Transverse colon (tissue), 4 donors: ENCODE measurements around the gene NRIP3. TPM values are rescaled to one million over a fixed set of nuclear protein-coding genes. Genes with fewer than 3 reads are reported as not detected.

Experiments
- DNase-seq: peaks from one replicate; pipeline ENCODE4 v3.0.0-alpha.2; 2019
- H3K27ac ChIP-seq, 4 donors: fragments of 200-600 bp; sonication (generic); 2 replicates each; pipeline ENCODE4 v1.5.1; 2016 to 2018; ENCODE audit warnings: inconsistent platforms in 4 of 4
- H3K27me3 ChIP-seq: fragments of 200-600 bp; sonication (generic); 2 replicates; pipeline ENCODE4 v1.5.1; 2017; ENCODE audit warnings: inconsistent platforms
- H3K36me3 ChIP-seq, 4 donors: fragments of 200-600 bp; sonication (generic); 2 replicates each; pipeline ENCODE4 v1.5.1; 2017 to 2019; ENCODE audit warnings: inconsistent platforms in 4 of 4
- H3K4me1 ChIP-seq, 4 donors: fragments of 200-600 bp; sonication (generic); 2 replicates each; pipeline ENCODE4 v1.5.1; 2017 to 2020; ENCODE audit warnings: inconsistent platforms in 4 of 4
- H3K4me3 ChIP-seq, 4 donors: fragments of 200-600 bp; sonication (generic); 1 replicate in 1 of 4; 2 replicates in 3 of 4; pipeline versions ENCODE4 v1.5.1 to v1.6.1; 2017 to 2019; ENCODE audit warnings: inconsistent platforms in 4 of 4
- H3K9me3 ChIP-seq, 2 donors: fragments of 200-600 bp; sonication (generic); 2 replicates each; pipeline ENCODE4 v1.5.1; 2017 to 2019; ENCODE audit warnings: inconsistent platforms in 2 of 2
- CTCF ChIP-seq, 5 experiments: fragments of 200-600 bp in 3 of 5; fragments of 450-650 bp in 2 of 5; sonication (generic) in 3 of 5; IDR thresholded peaks; 1 replicate in 2 of 5; 2 replicates in 3 of 5; pipeline ENCODE4 v1.5.1; 2016 to 2017; ENCODE audit warnings: antibody characterized with exemption in 5 of 5, inconsistent platforms in 3 of 5, mild to moderate bottlenecking in 2 of 5, moderate library complexity in 1 of 5
- EP300 ChIP-seq: sonication (generic); formaldehyde crosslinking; IDR thresholded peaks from one replicate; pipeline ENCODE4 v1.6.1; 2017; ENCODE audit warnings: antibody characterized with exemption, low read depth
- POLR2A ChIP-seq: fragments of 450-650 bp; IDR thresholded peaks from one replicate; pipeline ENCODE4 v1.6.1; 2016; ENCODE audit warnings: antibody characterized with exemption, mild to moderate bottlenecking, moderate library complexity
- POLR2AphosphoS5 ChIP-seq, 3 donors: sonication (generic); formaldehyde crosslinking; IDR thresholded peaks; one replicate each; pipeline ENCODE4 v1.6.1; 2016; ENCODE audit warnings: antibody characterized with exemption in 3 of 3
- WGBS, 2 donors: methylation state at CpG; one replicate each; pipeline ENCODE4 v1.1.5; 2018; ENCODE audit warnings: low coverage in 1 of 2; 5-methylcytosine and 5-hydroxymethylcytosine counted together
- in situ Hi-C, 4 donors: fragments of 200-750 bp; cut with MboI; loops; one replicate each; pipeline versions ENCODE4 v1.15.0 to v1.15.1; 2017; ENCODE audit warnings: low sequenced_read_pairs in 3 of 4, low pct_ligation_motif_present in 1 of 4, low pct_unique_long_range_greater_than_20kb in 1 of 4
- intact Hi-C: fragments of 100-400 bp; cut with DNase I; formaldehyde crosslinking; loops from one replicate; pipeline ENCODE4 v1.15.1; 2023; ENCODE audit warnings: low total_unique reads
- total RNA-seq, 4 donors: library from RNA; depleted of rRNA; stranded (reverse); fragments of >200 nt; gene quantifications; one replicate each; pipeline ENCODE4 v1.1.0, GENCODE V29; 2016

The NRIP3 gene
- total RNA-seq, 4 donors from 2014 or later: 0.82 to 1.9 TPM; not detected in 2

- DNase-seq: no peak
- Histone ChIP-seq H3K4me3 (no peak overlapping the region), H3K9me3 (no peaks in the 10 kb centered on the region), H3K4me1 (peaks cover 2 to 10% (median 8%) of the 10 kb centered on the region in 4 donors), H3K36me3 (no peaks in the 10 kb centered on the region), H3K27me3 (peaks cover 15% of the 10 kb centered on the region), H3K27ac (no peak overlapping the region)
- intact Hi-C loops (no loop called here), in situ Hi-C loops (loop anchor here in 2 of 4 donors (25.0 kb wide), 2 partner anchors 129 to 504 kb away; no protein-coding TSS in a partner anchor)
- TF ChIP-seq EP300: no peak
- TF ChIP-seq CTCF (IDR thresholded peaks at IDR 0.05): no peak
- TF ChIP-seq POLR2A: no peak
- no peak for TF ChIP-seq POLR2AphosphoS5 (IDR thresholded peaks at IDR 0.05)
- WGBS, 2 donors: 86% methylated on average over 1 of the region's 1 CpG; no CpG with 5 or more reads in 1 of the 2 donors
Measured at GRCh38 chr11:9008661-9009060, 4.9 kb upstream of the NRIP3 start.

- Histone ChIP-seq H3K4me1 (peaks cover 6 to 16% (median 14%) of the 10 kb centered on the region in 4 donors), H3K9me3 (no peaks in the 10 kb centered on the region), H3K27ac (no peak overlapping the region), H3K4me3 (no peak overlapping the region), H3K36me3 (no peaks in the 10 kb centered on the region), H3K27me3 (peaks cover 21% of the 10 kb centered on the region)
- in situ Hi-C loops (loop anchor here in 2 of 4 donors (25.0 kb wide), 2 partner anchors 129 to 504 kb away; no protein-coding TSS in a partner anchor), intact Hi-C loops (no loop called here)
- TF ChIP-seq EP300 (no peak), POLR2AphosphoS5 (IDR thresholded peaks at IDR 0.05) (no peak), POLR2A (no peak), CTCF (IDR thresholded peaks at IDR 0.05) (no peak)
- DNase-seq: no peak
- WGBS, 2 donors: 40 to 69% methylated on average over 1 to 3 of the region's 3 CpGs
Measured at GRCh38 chr11:9008011-9008550, 4.3 kb upstream of the NRIP3 start.

- TF ChIP-seq POLR2A (no peak), CTCF (IDR thresholded peaks at IDR 0.05) (no peak), EP300 (no peak), POLR2AphosphoS5 (IDR thresholded peaks at IDR 0.05) (no peak)
- no peaks in the 10 kb centered on the region for H3K9me3 ChIP-seq
- no peaks in the 10 kb centered on the region for H3K36me3 ChIP-seq
- no peak for DNase-seq
- peaks cover 47% of the 10 kb centered on the region for H3K27me3 ChIP-seq
- no peak overlapping the region for H3K4me3 ChIP-seq
- no peak overlapping the region for H3K27ac ChIP-seq
- H3K4me1 ChIP-seq: peaks cover 6 to 20% (median 19%) of the 10 kb centered on the region in 4 donors
- 75 to 83% methylated on average over 3 to 4 of the region's 4 CpGs for WGBS, 2 donors
- intact Hi-C loops: no loop called here
- in situ Hi-C loops: loop anchor here in 2 of 4 donors (25.0 kb wide), 2 partner anchors 132 to 507 kb away; no protein-coding TSS in a partner anchor
Measured at GRCh38 chr11:9005087-9005486, 1.3 kb upstream of the NRIP3 start.

GRCh38 chr11:9004183-9004926, 554 bp upstream of the NRIP3 start:
- Histone ChIP-seq H3K27me3 (peaks cover 47% of the 10 kb centered on the region), H3K27ac (peak overlapping the region in 1 of 4 donors; percentile 16), H3K4me1 (peaks cover 6 to 20% (median 19%) of the 10 kb centered on the region in 4 donors), H3K36me3 (no peaks in the 10 kb centered on the region), H3K9me3 (no peaks in the 10 kb centered on the region), H3K4me3 (peak overlapping the region; percentile 5 to 58 (median 36))
- 32 to 68% methylated on average over 4 to 51 of the region's 69 CpGs for WGBS, 2 donors
- in situ Hi-C loops: loop anchor here in 2 of 4 donors (25.0 kb wide), 2 partner anchors 133 to 508 kb away; no protein-coding TSS in a partner anchor
- intact Hi-C loops: no loop called here
- DNase-seq: peak; percentile 23
- no peak for TF ChIP-seq EP300
- TF ChIP-seq POLR2AphosphoS5 (IDR thresholded peaks at IDR 0.05): no peak
- TF ChIP-seq POLR2A: no peak
- TF ChIP-seq CTCF (IDR thresholded peaks at IDR 0.05): no peak
